ENCODE measurements around the gene SIRT2.

Gene SIRT2

DNA sequence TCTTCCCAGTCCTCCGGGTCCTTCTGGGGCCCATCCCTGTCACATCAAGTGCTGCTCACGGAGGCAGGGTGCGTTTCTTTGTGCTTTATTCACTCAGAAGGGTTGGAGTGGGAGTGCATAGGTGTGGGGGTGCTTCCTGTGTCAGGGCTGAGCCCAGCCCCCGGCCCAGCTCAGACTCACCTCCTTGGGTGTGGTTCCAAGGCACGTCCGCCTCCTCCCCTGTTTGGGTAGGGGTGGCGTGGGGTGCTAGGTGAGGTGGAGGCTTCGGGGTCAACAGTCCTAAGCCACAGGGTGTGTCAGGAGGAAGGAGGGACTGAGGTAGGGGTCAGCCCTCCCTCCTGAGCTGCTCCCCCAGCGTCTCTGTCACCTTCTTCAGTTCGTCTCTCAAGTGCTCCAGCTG is 9.5 kb upstream of the SIRT2 start:
- H3K27ac ChIP-seq (replicated peaks) = no peak overlapping the region
- TF ChIP-seq, protein P1, sequence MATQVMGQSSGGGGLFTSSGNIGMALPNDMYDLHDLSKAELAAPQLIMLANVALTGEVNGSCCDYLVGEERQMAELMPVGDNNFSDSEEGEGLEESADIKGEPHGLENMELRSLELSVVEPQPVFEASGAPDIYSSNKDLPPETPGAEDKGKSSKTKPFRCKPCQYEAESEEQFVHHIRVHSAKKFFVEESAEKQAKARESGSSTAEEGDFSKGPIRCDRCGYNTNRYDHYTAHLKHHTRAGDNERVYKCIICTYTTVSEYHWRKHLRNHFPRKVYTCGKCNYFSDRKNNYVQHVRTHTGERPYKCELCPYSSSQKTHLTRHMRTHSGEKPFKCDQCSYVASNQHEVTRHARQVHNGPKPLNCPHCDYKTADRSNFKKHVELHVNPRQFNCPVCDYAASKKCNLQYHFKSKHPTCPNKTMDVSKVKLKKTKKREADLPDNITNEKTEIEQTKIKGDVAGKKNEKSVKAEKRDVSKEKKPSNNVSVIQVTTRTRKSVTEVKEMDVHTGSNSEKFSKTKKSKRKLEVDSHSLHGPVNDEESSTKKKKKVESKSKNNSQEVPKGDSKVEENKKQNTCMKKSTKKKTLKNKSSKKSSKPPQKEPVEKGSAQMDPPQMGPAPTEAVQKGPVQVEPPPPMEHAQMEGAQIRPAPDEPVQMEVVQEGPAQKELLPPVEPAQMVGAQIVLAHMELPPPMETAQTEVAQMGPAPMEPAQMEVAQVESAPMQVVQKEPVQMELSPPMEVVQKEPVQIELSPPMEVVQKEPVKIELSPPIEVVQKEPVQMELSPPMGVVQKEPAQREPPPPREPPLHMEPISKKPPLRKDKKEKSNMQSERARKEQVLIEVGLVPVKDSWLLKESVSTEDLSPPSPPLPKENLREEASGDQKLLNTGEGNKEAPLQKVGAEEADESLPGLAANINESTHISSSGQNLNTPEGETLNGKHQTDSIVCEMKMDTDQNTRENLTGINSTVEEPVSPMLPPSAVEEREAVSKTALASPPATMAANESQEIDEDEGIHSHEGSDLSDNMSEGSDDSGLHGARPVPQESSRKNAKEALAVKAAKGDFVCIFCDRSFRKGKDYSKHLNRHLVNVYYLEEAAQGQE (IDR thresholded peaks at IDR 0.05; ENCODE audit: insufficient replicate concordance, low read depth) = no peak
- TF ChIP-seq GABPA (IDR thresholded peaks at IDR 0.05; ENCODE audit: low read depth) (no peak), POLR2AphosphoS5 (IDR thresholded peaks at IDR 0.05; ENCODE audit: low read depth) (no peak), SPI1 (IDR thresholded peaks at IDR 0.05; ENCODE audit: borderline replicate concordance, low read depth) (no peak)
- TF ChIP-seq, protein P2, sequence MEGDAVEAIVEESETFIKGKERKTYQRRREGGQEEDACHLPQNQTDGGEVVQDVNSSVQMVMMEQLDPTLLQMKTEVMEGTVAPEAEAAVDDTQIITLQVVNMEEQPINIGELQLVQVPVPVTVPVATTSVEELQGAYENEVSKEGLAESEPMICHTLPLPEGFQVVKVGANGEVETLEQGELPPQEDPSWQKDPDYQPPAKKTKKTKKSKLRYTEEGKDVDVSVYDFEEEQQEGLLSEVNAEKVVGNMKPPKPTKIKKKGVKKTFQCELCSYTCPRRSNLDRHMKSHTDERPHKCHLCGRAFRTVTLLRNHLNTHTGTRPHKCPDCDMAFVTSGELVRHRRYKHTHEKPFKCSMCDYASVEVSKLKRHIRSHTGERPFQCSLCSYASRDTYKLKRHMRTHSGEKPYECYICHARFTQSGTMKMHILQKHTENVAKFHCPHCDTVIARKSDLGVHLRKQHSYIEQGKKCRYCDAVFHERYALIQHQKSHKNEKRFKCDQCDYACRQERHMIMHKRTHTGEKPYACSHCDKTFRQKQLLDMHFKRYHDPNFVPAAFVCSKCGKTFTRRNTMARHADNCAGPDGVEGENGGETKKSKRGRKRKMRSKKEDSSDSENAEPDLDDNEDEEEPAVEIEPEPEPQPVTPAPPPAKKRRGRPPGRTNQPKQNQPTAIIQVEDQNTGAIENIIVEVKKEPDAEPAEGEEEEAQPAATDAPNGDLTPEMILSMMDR (IDR thresholded peaks at IDR 0.05; ENCODE audit: insufficient read depth, low read length) = no peak
- H3K4me3 ChIP-seq (replicated peaks; ENCODE audit: insufficient read depth, low read length) = no peak overlapping the region
- no peaks in the 10 kb centered on the region for H3K27me3 ChIP-seq (ENCODE audit: insufficient read depth, poor library complexity, severe bottlenecking)
- DNase-seq (ENCODE audit: low read depth in 1 of 2, low spot score in 1 of 2) = no peak

DNA sequence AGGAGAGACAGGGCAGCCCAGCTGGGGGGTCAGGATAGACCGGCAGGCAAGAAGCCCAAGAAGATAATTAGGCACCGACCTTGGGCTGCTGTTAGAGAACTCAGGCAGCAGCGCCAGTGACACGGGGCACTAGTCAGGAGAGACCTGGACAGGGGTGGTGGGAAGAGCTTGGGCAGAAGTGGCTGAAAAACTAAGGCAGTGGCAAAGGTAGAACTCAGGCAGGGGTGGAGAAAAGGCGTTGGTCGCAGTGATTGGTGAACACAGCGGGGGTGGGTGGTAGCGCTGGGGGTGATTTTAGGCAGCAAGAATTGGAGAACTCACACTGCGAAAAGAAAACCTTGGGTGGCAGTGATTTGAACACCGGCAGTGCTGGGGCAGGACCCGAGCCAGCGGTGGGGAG is 8.3 kb upstream of the SIRT2 start:
- Histone ChIP-seq H3K27ac (replicated peaks) (no peak overlapping the region), H3K27me3 (ENCODE audit: insufficient read depth, poor library complexity, severe bottlenecking) (no peaks in the 10 kb centered on the region), H3K4me3 (replicated peaks; ENCODE audit: insufficient read depth, low read length) (no peak overlapping the region)
- TF ChIP-seq, protein P1 (IDR thresholded peaks at IDR 0.05; ENCODE audit: insufficient replicate concordance, low read depth) = no peak
- TF ChIP-seq POLR2AphosphoS5 (IDR thresholded peaks at IDR 0.05; ENCODE audit: low read depth) = no peak
- TF ChIP-seq, protein P2 (IDR thresholded peaks at IDR 0.05; ENCODE audit: insufficient read depth, low read length) = no peak
- no peak for TF ChIP-seq SPI1 (IDR thresholded peaks at IDR 0.05; ENCODE audit: borderline replicate concordance, low read depth)
- TF ChIP-seq GABPA (IDR thresholded peaks at IDR 0.05; ENCODE audit: low read depth) = no peak
- DNase-seq (ENCODE audit: low read depth in 1 of 2, low spot score in 1 of 2) = no peak

DNA sequence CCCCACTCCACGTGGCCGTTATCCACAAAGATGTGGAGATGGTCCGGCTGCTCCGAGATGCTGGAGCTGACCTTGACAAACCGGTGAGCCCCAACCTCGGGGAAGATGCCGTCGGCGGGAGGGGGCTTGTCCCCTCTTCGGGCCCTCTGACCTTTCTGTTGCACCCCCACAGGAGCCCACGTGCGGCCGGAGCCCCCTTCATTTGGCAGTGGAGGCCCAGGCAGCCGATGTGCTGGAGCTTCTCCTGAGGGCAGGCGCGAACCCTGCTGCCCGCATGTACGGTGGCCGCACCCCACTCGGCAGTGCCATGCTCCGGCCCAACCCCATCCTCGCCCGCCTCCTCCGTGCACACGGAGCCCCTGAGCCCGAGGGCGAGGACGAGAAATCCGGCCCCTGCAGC is 7.8 kb upstream of the SIRT2 start:
- H3K4me3 ChIP-seq (replicated peaks; ENCODE audit: insufficient read depth, low read length) = no peak overlapping the region
- no peak for DNase-seq (ENCODE audit: low read depth in 1 of 2, low spot score in 1 of 2)
- TF ChIP-seq, protein P1 (IDR thresholded peaks at IDR 0.05; ENCODE audit: insufficient replicate concordance, low read depth) = no peak
- TF ChIP-seq, protein P2 (IDR thresholded peaks at IDR 0.05; ENCODE audit: insufficient read depth, low read length) = no peak
- no peak for TF ChIP-seq GABPA (IDR thresholded peaks at IDR 0.05; ENCODE audit: low read depth)
- TF ChIP-seq SPI1 (IDR thresholded peaks at IDR 0.05; ENCODE audit: borderline replicate concordance, low read depth) = no peak
- TF ChIP-seq POLR2AphosphoS5 (IDR thresholded peaks at IDR 0.05; ENCODE audit: low read depth) = no peak
- no peak overlapping the region for H3K27ac ChIP-seq (replicated peaks)
- H3K27me3 ChIP-seq (ENCODE audit: insufficient read depth, poor library complexity, severe bottlenecking) = no peaks in the 10 kb centered on the region

Data from HL-60 (cell line).